Measurements from ENCODE around the gene BCKDK.
"Not testable (repeated sequence)": the region's sequence is repeated elsewhere in the genome, so short reads cannot be mapped to it uniquely, and the experiment has no call there.

BCKDK gene

GRCh38 chr16:31145398-31145990 lies 37.3 kb downstream of the BCKDK start:
- H3K4me3 ChIP-seq (replicated peaks; ENCODE audit: low read depth, low read length), result no peak overlapping the region
- no peak for TF ChIP-seq CTCF (IDR thresholded peaks at IDR 0.05; ENCODE audit: low read length, missing control alignments)
- no peak for DNase-seq (ENCODE audit: low read depth)

GRCh38 chr16:31147574-31147973 lies 39.4 kb downstream of the BCKDK start:
- no peak for DNase-seq (ENCODE audit: low read depth)
- no peak for TF ChIP-seq CTCF (IDR thresholded peaks at IDR 0.05; ENCODE audit: low read length, missing control alignments)
- H3K4me3 ChIP-seq (replicated peaks; ENCODE audit: low read depth, low read length), result no peak overlapping the region

GRCh38 chr16:31148281-31148728 lies 40.1 kb downstream of the BCKDK start:
- no peak for TF ChIP-seq CTCF (IDR thresholded peaks at IDR 0.05; ENCODE audit: low read length, missing control alignments)
- no peak overlapping the region for H3K4me3 ChIP-seq (replicated peaks; ENCODE audit: low read depth, low read length)
- no peak for DNase-seq (ENCODE audit: low read depth)

GRCh38 chr16:31148896-31149295 lies 40.7 kb downstream of the BCKDK start:
- no peak for DNase-seq (ENCODE audit: low read depth)
- H3K4me3 ChIP-seq (replicated peaks; ENCODE audit: low read depth, low read length), result no peak overlapping the region
- no peak for TF ChIP-seq CTCF (IDR thresholded peaks at IDR 0.05; ENCODE audit: low read length, missing control alignments)

GRCh38 chr16:31149332-31149731 lies 41.1 kb downstream of the BCKDK start:
- no peak for TF ChIP-seq CTCF (IDR thresholded peaks at IDR 0.05; ENCODE audit: low read length, missing control alignments)
- H3K4me3 ChIP-seq (replicated peaks; ENCODE audit: low read depth, low read length), result no peak overlapping the region
- no peak for DNase-seq (ENCODE audit: low read depth)

GRCh38 chr16:31149894-31150890 lies 42.0 kb downstream of the BCKDK start, which contains the start of gene PRSS36:
Gene PRSS36 (minus strand): TSS chr16:31150066. CDS start chr16:31150035, 31 bp downstream.
- TF ChIP-seq CTCF (IDR thresholded peaks at IDR 0.05; ENCODE audit: low read length, missing control alignments), result no peak
- DNase-seq (ENCODE audit: low read depth), result no peak
- no peak within 1 kb of the TSS for H3K4me3 ChIP-seq (replicated peaks; ENCODE audit: low read depth, low read length)

GRCh38 chr16:31150976-31151375 lies 42.8 kb downstream of the BCKDK start:
- not testable (repeated sequence) for DNase-seq (ENCODE audit: low read depth); H3K4me3 ChIP-seq (replicated peaks; ENCODE audit: low read depth, low read length)
